Measurements from ENCODE around the gene SRGAP3. TPM values are rescaled to one million over a fixed set of nuclear protein-coding genes. Genes with fewer than 3 reads are reported as not detected.
A peak's percentile ranks its signal among the peaks of the same experiment; 100 is the strongest.

SRGAP3 gene
- total and polyA plus RNA-seq, 4 donors: 1.2 to 32.8 (median 7.3) TPM

GRCh38 chr3:8942746-8943488, 306.5 kb downstream of the SRGAP3 start:
- 91 to 93% methylated on average over 4 of the region's 4 CpGs for WGBS, 2 donors

GRCh38 chr3:8942115-8942514, 307.3 kb downstream of the SRGAP3 start:
- ATAC-seq (ENCODE audit: insufficient read depth, low FRiP score) (no peak), DNase-seq (no peak)
- no peak overlapping the region for H3K9ac ChIP-seq (ENCODE audit: insufficient read depth in 1 of 2, low read length in 2 of 2)
- peaks cover 0 to 2% (median 0%) of the 10 kb centered on the region in 4 donors for H3K9me3 ChIP-seq (ENCODE audit: control insufficient read depth in 4 of 4, insufficient read depth in 3 of 4, low read length in 3 of 4)
- no peaks in the 10 kb centered on the region for H3K27me3 ChIP-seq (ENCODE audit: control insufficient read depth in 3 of 3, insufficient read depth in 3 of 3, low read length in 2 of 3)
- TF ChIP-seq CTCF (IDR thresholded peaks at IDR 0.05; ENCODE audit: control extremely low read depth, extremely low read depth): no peak
- no peak overlapping the region for H3K4me3 ChIP-seq
- no peak overlapping the region for H3K27ac ChIP-seq (ENCODE audit: low read depth in 1 of 2, low read length in 1 of 2)
- 95 to 98% methylated on average over 4 of the region's 4 CpGs for WGBS, 2 donors
- H3K4me1 ChIP-seq (ENCODE audit: control insufficient read depth in 5 of 5, insufficient read depth in 5 of 5, low read length in 5 of 5): peaks cover 0 to 5% (median 0%) of the 10 kb centered on the region in 5 donors
- peaks cover 8 to 13% (median 10%) of the 10 kb centered on the region in 4 donors for H3K36me3 ChIP-seq (ENCODE audit: control insufficient read depth in 4 of 4, insufficient read depth in 4 of 4, low read length in 4 of 4)

More at GRCh38 chr3:8942746-8943488, 306.5 kb downstream of the SRGAP3 start:
- Histone ChIP-seq H3K27me3 (ENCODE audit: control insufficient read depth in 3 of 3, insufficient read depth in 3 of 3, low read length in 2 of 3) (no peaks in the 10 kb centered on the region), H3K27ac (ENCODE audit: low read depth in 1 of 2, low read length in 1 of 2) (no peak overlapping the region), H3K9me3 (ENCODE audit: control insufficient read depth in 4 of 4, insufficient read depth in 3 of 4, low read length in 3 of 4) (peaks cover 0 to 2% (median 0%) of the 10 kb centered on the region in 4 donors), H3K4me1 (ENCODE audit: control insufficient read depth in 5 of 5, insufficient read depth in 5 of 5, low read length in 5 of 5) (peaks cover 0 to 1% (median 0%) of the 10 kb centered on the region in 5 donors), H3K4me3 (no peak overlapping the region), H3K9ac (ENCODE audit: insufficient read depth in 1 of 2, low read length in 2 of 2) (no peak overlapping the region), H3K36me3 (ENCODE audit: control insufficient read depth in 4 of 4, insufficient read depth in 4 of 4, low read length in 4 of 4) (peaks cover 8 to 13% (median 10%) of the 10 kb centered on the region in 4 donors)
- DNase-seq: no peak
- ATAC-seq (ENCODE audit: insufficient read depth, low FRiP score): no peak
- TF ChIP-seq CTCF (IDR thresholded peaks at IDR 0.05; ENCODE audit: control extremely low read depth, extremely low read depth): no peak

DNA sequence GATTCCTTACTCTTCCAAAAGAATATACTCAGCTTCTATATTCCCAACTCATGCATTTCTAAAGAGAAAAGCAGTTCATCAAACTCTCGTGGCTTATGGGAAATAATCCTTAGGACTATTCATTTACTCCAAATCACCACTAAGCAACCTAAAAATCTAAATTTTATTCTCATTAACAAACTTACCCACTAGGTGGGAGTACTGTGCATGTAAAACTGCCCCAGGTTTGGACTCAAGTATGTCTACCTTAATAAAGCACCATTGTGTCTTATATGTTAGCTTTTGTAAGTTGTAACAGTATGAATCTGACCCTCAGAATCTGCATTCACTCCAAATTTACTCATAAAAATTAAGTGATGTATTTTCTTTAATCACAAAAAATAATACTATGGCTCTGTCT, 311.4 kb downstream of the SRGAP3 start:
- peaks cover 8 to 11% (median 9%) of the 10 kb centered on the region in 4 donors for H3K36me3 ChIP-seq (ENCODE audit: control insufficient read depth in 4 of 4, insufficient read depth in 4 of 4, low read length in 4 of 4)
- no peak for TF ChIP-seq CTCF (IDR thresholded peaks at IDR 0.05; ENCODE audit: control extremely low read depth, extremely low read depth)
- H3K27me3 ChIP-seq (ENCODE audit: control insufficient read depth in 3 of 3, insufficient read depth in 3 of 3, low read length in 2 of 3): no peaks in the 10 kb centered on the region
- 79% methylated on average over 1 of the region's 1 CpG for WGBS, 2 donors
- no peak overlapping the region for H3K27ac ChIP-seq (ENCODE audit: low read depth in 1 of 2, low read length in 1 of 2)
- H3K4me3 ChIP-seq: no peak overlapping the region
- DNase-seq (peak in 2 of 3 donors; percentile 6 to 13), ATAC-seq (ENCODE audit: insufficient read depth, low FRiP score) (no peak)
- H3K9ac ChIP-seq (ENCODE audit: insufficient read depth in 1 of 2, low read length in 2 of 2): no peak overlapping the region
- peaks cover 0 to 5% (median 0%) of the 10 kb centered on the region in 5 donors for H3K4me1 ChIP-seq (ENCODE audit: control insufficient read depth in 5 of 5, insufficient read depth in 5 of 5, low read length in 5 of 5)
- H3K9me3 ChIP-seq (ENCODE audit: control insufficient read depth in 4 of 4, insufficient read depth in 3 of 4, low read length in 3 of 4): peaks cover 0 to 2% (median 0%) of the 10 kb centered on the region in 4 donors

Measured in lung (tissue), 12 donors.